Activated CD4-positive, alpha-beta T cell treated with anti-CD3 and anti-CD28 coated beads, Interleukin-2, amount 10 ng/mL, durations not matched to agents 7 days and 5 days (primary cell): ENCODE data around the gene PDCD1LG2. TPM values are rescaled to one million over a fixed set of nuclear protein-coding genes. Genes with fewer than 3 reads are reported as not detected.

Experiments used
- CTCF ChIA-PET: fragments of 350-600 bp; sonication (Branson Sonifier 250); formaldehyde crosslinking; loops from one replicate; lab custom pipeline; 2021; ENCODE audit warnings: antibody characterized with exemption; lab: Charles Lee
- POLR2A ChIA-PET: fragments of 350-600 bp; sonication (Branson Sonifier 250); formaldehyde crosslinking; loops from one replicate; lab custom pipeline; 2021; ENCODE audit warnings: antibody characterized with exemption; lab: Charles Lee
- DNase-seq: peaks from one replicate; pipeline ENCODE4 v3.0.0-alpha.2; 2020
- H3K27ac Mint-ChIP-seq: one replicate; pipeline ENCODE4 v1.8.0; 2021; ENCODE audit warnings: mild to moderate bottlenecking, moderate library complexity, mixed read lengths
- H3K27me3 Mint-ChIP-seq: one replicate; pipeline ENCODE4 v1.8.0; 2021; ENCODE audit warnings: mixed read lengths
- H3K36me3 Mint-ChIP-seq: one replicate; pipeline ENCODE4 v1.8.0; 2021; ENCODE audit warnings: low read depth, mixed read lengths
- H3K4me1 Mint-ChIP-seq: one replicate; pipeline ENCODE4 v1.8.0; 2021; ENCODE audit warnings: mixed read lengths
- H3K4me3 Mint-ChIP-seq: one replicate; pipeline ENCODE4 v1.8.0; 2021; ENCODE audit warnings: mild to moderate bottlenecking, moderate library complexity, mixed read lengths
- H3K9me3 Mint-ChIP-seq: one replicate; pipeline ENCODE4 v1.8.0; 2021; ENCODE audit warnings: mixed read lengths
- total RNA-seq, 2 experiments: library from RNA; stranded (reverse); gene quantifications; one replicate each; pipeline ENCODE4 v1.2.3, GENCODE V29; 2021

The PDCD1LG2 gene
- total RNA-seq, 2 experiments from 2014 or later: 2.2 TPM

GRCh38 chr9:5614192-5614591, 103.9 kb downstream of the PDCD1LG2 start:
- H3K9me3 Mint-ChIP-seq: peaks cover 2% of the 10 kb centered on the region
- ChIA-PET POLR2A (interaction anchor here (0.6 to 0.7 kb wide), 2 partner anchors 9 to 14 kb away, joined by 3 to 13 read pairs; no protein-coding TSS in a partner anchor), CTCF (interaction anchor here (0.6 to 1.0 kb wide), 3 partner anchors 13 to 1059 kb away, joined by 3 to 4 read pairs (median 3); no protein-coding TSS in a partner anchor)
- peaks cover 19% of the 10 kb centered on the region for H3K36me3 Mint-ChIP-seq
- H3K4me1 Mint-ChIP-seq: peaks cover 27% of the 10 kb centered on the region
- no peak overlapping the region for H3K4me3 Mint-ChIP-seq
- H3K27ac Mint-ChIP-seq: no peak overlapping the region
- no peak for DNase-seq
- no peaks in the 10 kb centered on the region for H3K27me3 Mint-ChIP-seq

GRCh38 chr9:5614985-5615384, 104.7 kb downstream of the PDCD1LG2 start:
- CTCF ChIA-PET: interaction anchor here (0.7 to 1.0 kb wide), 2 partner anchors 14 to 1060 kb away, joined by 3 to 4 read pairs; no protein-coding TSS in a partner anchor
- POLR2A ChIA-PET: no interaction called here
- DNase-seq: no peak
- H3K4me3 Mint-ChIP-seq: no peak overlapping the region
- H3K27me3 Mint-ChIP-seq: no peaks in the 10 kb centered on the region
- peaks cover 2% of the 10 kb centered on the region for H3K9me3 Mint-ChIP-seq
- H3K27ac Mint-ChIP-seq: no peak overlapping the region
- H3K36me3 Mint-ChIP-seq: peaks cover 20% of the 10 kb centered on the region
- H3K4me1 Mint-ChIP-seq: peaks cover 24% of the 10 kb centered on the region

- Mint-ChIP-seq H3K9me3 (peaks cover 2% of the 10 kb centered on the region), H3K4me1 (peaks cover 19% of the 10 kb centered on the region), H3K27me3 (no peaks in the 10 kb centered on the region), H3K4me3 (no peak overlapping the region), H3K36me3 (peaks cover 30% of the 10 kb centered on the region), H3K27ac (peak overlapping the region; percentile 15)
- ChIA-PET CTCF (no interaction called here), POLR2A (no interaction called here)
- DNase-seq: no peak
These were observed 107.4 kb downstream of the PDCD1LG2 start for GRCh38 chr9:5617749-5618148.

- Mint-ChIP-seq H3K27me3 (no peaks in the 10 kb centered on the region), H3K27ac (no peak overlapping the region), H3K36me3 (peaks cover 32% of the 10 kb centered on the region), H3K4me3 (no peak overlapping the region), H3K4me1 (peaks cover 29% of the 10 kb centered on the region), H3K9me3 (peaks cover 2% of the 10 kb centered on the region)
- ChIA-PET CTCF (interaction anchor here (0.9 to 1.2 kb wide), 4 partner anchors 8 to 110 kb away, joined by 3 read pairs; partner anchors contain the start of gene PDCD1LG2), POLR2A (no interaction called here)
- no peak for DNase-seq
These were observed 110.2 kb downstream of the PDCD1LG2 start for GRCh38 chr9:5620494-5620893.

Other genes with a start within 250 kb of the PDCD1LG2 start
- gene RLN2, start 205.8 kb upstream of the PDCD1LG2 start, total RNA-seq: 1 to 10 TPM; 2.0 to 2.3 TPM
- 1 to 10 TPM; 1.6 to 2.6 TPM for gene RLN1, start 170.7 kb upstream of the PDCD1LG2 start, total RNA-seq
- gene PLGRKT, start 72.6 kb upstream of the PDCD1LG2 start, total RNA-seq: 10 to 100 TPM; 35.0 to 35.7 TPM
- gene CD274, start 60.0 kb upstream of the PDCD1LG2 start, total RNA-seq: 10 to 100 TPM; 10.5 to 10.7 TPM
- 10 to 100 TPM; 17.7 to 20.2 TPM for gene RIC1, start 118.6 kb downstream of the PDCD1LG2 start, total RNA-seq